Activated naive CD8-positive, alpha-beta T cell treated with anti-CD3 and anti-CD28 coated beads, Interleukin-2, amount 50 U/mL, for 16 hours (primary cell): ENCODE results near the gene RER1.

Source experiments
- DNase-seq: peaks from one replicate; pipeline ENCODE4 v3.0.0-alpha.2; 2020; ENCODE audit warnings: low read depth, low spot score

Gene RER1

DNA sequence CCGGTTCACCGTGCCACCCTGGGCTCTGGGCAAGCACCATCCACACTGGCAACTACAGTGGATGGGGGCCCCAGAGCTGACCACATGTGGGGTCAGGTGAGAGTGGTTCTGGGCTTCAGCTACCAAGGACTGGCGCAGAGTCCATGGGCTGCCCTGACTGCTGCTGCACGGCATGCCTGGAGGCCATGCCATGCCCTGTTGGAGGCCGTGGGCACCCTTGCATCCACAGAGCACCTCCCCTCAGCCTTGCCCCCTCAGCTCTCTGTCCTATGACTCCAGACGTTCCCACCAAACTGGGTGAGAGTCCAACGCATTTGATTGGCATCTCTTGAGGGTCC lies 15.7 kb upstream of the RER1 start:
- no peak for DNase-seq

DNA sequence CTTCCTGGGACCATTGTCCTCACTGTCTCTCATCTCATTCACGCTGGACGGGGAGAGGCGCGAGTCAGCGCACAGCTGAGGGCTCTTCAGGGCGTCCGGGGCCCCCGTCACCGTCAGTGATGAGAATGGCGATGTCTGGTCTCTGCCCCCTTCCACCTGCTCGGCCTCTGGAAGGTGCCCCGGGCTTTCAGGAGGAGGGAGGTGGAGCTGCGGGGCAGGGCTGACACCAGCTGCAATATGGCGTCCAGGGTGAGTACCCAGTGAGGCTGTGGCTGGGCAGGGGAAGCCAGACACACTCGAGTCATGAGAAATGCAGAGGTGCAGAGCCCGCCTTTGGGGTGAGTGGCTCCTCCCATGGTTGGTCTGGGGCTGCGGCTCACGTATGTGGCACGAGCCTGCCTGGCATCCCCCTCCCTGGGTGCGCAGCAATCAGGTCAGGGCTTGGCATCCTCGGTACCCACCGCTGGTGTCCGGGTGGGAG lies 15.3 kb upstream of the RER1 start:
- no peak for DNase-seq

DNA sequence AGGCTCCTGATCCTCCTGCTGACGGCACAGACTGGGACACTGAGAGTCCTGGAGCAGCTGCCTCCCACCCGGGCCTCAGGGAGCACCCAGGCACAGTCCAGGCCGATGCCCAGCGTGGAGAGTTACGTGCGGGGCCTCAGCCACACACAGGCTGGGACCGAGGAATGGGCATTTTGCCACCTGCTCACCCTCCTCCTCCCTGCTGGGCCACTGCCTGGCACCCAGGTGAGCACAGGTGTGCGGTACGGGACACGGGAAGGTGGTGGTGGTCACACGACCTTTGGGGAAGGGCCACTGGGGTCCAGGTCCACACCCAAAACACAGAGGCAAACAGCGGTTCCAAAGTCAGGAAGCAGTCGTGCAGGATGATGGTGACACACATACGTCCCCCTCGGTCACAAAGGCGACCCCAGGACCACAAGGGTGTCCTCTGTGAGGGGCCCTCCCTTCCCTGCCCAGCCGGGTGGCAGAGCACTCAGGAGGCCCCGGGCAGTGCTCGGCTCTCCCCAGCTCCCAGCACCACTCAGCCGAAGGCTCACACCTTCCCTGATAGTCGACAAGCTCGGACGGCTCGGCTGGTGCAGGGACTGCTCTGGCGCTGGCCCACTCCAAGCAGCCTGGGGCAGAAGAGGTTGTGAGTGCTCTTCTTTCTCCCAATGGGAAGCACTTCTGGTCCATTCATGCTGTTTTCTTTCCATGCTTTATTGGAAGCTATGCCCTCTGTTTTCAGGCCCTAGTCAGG lies 14.5 kb upstream of the RER1 start:
- DNase-seq: no peak

DNA sequence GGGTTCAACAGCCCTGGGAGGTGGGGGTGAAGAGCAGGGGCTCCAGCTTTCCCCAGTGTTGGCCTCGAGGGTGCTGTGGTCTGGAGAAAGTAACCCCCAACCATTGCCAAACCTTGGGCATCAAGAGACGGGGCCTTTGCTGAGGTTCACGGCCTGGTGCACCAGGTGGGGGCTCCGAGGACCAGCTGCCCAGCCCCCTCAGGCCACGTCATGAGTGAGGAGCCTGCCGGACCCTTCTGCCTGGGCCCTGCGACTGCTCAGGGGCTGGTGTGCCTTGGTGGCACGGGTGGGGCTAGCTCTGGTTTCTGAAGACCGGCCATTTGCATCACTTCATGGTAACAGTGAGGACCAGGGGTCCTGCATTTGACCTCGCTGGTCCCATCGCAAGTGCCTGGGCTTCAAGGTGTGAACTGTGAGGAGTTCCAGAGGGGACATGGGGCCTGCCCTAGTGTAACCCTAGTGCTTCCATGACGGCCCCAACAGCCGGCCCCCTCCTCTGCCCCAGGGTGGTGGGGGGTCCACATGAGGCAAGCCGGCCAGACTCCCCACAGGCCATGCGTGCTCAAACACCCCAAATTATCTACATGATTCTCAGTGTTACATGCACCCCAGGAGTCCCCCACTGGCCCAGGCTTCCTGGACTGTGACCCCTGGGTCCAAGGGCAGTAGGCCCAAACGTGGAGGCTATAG lies 13.7 kb upstream of the RER1 start:
- DNase-seq: no peak

DNA sequence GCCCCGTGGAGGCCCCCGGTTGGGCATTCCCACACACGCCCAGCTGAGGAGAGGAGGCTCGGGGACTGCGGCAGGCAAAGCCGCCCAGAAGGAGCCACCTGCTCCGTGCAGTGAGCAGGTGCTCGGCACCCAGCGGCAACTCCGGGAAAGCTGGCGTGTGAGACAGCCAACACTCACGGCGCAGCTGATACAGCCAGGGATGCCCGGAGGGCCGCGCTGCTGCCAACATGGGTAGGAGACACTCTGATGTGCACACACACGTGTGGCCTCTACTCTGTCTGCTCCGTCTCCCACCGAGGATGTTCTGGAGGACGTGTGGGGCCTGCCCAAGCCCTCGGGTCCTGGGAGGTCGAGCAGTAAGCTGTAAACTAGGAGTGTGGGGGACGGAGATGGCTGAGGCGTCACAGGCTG lies 13.2 kb upstream of the RER1 start:
- DNase-seq: no peak

DNA sequence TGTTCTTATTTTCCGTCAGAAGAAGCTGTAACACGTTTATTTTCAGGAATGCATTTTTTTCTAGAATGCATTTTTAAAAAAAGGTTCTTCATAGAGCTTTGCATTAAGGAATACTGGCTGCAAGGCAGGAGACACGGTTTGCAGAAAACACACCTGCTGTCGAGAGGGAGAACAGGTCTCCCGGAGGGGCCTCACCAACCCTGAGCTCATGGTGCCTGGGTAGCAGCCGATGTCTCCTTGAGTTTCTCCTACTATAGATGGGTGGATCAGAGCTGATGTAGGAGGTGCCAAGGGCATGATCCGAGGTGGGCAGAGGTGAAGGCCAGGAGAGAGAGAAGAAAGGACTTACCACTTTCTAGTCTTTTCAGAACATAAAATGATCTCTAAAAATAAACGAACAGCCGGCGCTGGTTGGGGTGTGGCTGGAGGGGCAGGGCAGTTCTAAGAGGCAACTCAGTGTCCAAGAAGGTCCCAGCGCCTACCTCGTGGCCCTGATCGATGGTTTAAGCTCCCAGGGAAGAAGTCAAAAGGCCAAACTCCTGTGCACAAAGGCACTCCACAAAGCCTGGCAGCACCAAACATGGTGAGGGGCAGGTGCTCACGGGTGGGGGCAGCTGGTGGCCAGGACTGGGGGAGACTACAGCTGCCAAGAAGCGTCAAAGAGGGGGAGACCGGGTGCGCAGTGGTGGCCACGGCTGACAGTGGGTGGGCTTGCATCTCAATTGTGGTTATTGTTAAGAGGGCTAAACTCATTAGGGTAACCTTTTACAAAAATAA lies 12.5 kb upstream of the RER1 start:
- no peak for DNase-seq

DNA sequence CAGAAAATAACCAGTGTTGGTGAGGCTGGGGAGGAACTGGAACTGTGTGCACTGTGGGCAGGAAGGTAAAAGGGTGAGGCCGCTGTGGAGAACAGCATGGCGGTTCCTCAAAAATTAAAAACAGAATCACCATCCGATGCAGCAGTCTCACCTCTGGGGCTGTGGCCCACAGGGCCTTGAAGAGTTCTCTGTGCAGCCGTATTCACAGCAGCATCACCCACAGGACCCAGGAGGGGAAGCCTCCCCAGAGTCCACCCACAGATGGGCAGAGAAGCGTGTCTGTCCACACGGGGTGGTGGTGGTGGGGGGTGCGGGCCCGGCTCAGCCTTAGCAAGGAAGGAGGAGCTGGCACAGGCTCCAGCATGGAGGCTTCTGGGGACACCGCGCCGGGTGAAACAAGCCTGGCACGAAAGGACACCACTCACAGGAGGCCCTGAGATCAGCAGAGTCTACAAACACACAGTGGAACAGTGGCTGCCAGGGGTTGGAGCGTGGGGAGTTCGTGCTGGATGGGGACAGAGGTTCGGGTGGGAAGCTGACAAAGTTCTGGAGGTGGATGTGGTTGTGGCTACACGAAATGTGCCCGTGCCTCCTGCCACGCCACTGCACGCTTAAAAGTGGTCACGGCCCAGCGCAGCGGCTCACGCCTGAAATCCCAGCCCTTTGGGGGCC lies 11.8 kb upstream of the RER1 start:
- no peak for DNase-seq

DNA sequence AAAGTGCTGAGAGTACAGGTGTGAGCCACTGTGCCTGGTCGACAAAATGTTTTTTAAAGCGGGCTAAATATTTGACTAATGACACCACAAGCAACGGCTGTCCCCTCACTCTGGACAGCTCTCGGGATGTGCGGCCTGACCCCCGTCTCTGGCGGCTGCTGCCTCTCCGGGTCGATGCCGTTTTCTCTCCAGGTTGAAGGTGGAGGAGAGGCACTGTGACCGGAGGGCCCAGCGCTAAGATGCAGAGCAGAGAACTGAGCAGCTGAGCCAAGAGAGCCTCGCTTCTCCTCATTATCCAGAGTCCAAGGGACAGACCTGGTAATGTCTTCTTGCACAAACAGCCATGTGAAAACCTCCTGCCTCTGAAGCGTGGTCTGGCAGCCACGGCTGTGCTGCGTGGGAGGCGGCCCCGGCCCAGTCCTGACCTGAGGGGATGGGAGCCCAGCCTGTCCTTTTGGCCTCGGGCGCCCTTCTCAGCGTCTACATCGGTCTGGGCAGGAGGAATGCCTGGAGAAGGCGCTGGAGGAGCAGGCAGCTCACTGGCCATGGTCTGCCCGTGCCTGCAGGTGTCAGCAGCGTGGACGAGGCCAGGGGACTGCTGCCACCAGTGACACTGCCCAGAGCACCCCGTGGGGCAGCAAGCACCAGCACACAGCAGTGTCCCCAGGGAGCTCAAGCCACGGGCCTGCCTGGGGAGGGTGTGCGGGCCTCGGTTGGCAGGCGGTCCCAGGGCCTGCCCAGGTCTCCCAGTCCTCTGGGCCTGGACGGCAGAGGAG lies 10.6 kb upstream of the RER1 start:
- no peak for DNase-seq

DNA sequence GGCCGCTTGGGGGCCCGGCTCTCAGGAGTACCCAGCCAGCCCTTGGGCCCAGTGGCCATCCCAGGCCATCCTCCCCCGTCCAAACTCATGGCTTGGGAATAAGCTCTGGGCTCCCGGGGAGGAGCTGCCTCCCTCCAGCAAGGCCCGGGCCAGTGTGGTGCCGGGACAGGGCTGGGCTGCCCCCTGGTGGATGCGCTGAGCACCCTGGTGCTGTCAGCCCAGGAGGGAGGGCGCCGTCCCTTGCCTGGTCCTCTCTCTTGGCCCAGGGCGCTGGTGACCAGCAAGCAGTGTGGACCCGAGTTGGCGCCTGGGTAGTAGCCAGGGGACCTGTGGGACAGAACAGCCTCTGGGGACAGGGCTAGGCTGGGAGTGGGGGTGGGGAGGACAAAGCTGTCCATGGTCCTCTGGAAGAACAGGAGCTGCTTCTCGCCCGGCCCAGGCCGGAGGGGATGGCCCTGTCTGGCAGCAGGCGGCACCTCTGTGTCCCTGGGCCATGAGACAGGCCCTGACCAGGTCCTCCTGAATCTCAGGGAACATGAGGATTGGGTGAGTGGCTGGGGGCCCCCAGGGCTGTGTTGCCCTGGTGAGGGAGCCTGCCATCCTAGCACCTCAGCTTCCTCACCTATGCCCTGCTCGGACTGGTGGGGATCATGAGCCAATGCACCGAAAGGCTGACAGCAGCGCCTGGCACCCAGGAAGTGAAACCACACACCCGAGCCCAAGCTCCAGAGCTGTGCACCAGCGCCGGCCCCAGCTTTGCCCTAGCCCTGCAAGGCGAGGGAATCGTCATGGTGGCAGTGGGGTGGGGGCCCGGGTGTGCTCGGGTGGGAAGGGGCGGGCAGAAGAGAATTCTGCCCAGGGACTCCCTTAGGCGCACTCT lies 9.7 kb upstream of the RER1 start:
- DNase-seq: peak; percentile 43

DNA sequence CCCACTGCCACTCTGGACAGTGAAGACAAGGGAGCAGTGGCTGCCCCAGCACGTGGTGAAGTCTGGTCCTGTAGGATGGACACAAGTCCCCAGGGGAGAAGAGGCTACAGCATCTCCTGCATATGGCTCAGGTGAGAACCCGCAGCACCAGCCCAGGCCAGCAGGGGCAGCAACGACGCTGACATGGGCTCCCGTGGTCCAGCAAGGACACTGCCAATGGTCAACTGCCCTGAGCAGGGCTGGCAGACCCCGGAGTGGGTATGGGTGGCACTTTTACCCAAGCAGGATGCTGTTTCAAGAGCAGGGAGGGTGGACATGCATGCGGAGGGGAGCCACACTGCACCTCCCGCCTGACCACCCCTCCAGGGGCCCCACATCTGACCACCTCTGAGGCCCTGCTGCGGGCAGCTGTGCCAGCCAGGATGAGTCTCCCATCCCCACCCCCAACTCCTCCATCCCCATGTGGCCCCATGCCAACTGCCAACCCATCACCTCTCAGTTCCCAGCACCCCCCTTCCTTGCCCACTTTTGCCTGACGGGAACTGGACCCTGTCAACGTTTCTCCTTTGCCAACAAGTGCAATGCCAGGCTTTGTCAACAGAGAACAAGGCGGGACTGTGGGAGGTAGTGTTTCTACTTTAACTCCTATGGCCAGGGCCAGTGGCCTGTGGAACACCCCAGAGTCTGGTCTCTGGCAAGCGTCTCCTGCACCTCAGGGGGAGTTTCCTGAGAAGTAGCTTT lies 8.8 kb upstream of the RER1 start:
- DNase-seq: no peak

DNA sequence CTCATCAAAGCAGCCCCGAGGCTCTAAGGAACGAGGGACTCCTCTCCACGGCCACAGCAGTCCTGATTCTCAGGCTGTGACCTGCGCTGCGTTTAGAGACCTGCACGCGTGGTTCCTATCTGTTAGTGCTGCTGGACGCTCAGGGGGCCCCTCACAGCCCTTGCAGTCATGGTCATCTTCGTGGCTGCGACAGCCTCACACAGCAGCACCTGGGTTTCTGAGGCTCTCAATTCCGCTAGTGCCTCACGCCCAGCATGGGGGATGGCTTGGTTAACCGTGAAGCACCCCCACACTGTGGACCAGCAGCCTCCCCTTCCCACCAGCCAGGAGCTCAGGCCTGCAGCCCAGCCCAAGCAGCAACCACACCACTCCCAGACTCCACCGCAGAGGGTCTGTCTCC lies 8.1 kb upstream of the RER1 start:
- DNase-seq: no peak

DNA sequence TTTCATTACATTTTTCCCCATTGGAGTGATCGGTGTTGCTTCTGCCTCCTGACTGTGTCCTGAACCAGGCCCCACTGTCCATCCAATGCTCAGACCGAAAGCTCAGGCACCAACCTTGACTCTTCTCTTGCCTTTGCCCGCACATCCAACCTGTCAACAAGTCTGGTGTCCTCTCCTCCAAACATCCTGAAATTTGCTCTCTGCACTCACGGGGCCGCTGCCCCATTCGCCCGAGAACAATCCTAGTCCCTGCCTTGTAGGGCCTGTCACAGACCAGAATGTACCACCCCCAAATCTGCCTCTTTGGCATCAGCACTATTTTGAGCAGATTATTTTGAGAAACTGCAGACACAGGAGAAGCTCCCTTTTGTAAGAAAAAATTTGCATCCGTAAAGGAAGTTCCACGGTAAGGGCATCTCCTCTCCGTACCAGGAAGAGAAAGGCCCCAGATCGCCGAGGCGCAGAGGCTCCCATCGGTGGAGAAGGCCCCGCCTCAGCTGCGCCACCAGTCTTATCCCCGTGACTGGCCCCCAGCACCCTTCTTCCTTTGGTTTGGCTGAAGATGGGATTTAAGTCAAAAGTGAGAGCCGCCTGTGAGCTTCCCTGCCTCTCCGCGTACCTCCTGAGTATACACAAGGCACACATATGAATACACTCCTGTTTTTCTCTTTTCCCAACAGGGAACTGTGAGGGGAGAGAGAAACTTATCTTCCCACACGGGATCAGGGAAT lies 7.3 kb upstream of the RER1 start:
- no peak for DNase-seq

DNA sequence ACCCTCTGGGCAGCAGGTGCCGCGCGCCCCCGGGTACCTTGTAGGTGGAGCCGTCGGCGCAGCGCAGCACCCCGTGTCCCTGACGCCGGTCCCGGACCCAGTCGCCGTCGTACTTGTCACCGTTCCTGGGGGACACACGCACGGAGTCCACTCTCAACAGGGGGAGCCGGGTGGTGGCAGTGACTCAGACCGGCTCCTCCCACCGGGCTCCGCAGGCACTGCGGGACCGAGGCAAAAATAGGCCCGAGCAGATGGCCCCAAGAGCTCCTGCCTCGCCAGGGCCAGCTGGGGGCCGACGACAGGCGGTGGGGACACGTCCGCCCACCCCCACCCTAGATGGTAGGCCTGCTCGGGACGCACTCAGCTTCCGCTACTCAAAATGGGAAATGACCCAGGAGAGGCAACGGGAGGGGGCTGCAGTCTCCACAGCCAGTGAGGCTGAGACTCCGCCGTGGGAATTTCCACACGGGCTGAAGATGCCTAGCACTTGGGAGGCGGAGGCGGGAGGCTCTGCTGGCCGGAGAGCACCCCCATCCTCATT lies 6.6 kb upstream of the RER1 start:
- no peak for DNase-seq

DNA sequence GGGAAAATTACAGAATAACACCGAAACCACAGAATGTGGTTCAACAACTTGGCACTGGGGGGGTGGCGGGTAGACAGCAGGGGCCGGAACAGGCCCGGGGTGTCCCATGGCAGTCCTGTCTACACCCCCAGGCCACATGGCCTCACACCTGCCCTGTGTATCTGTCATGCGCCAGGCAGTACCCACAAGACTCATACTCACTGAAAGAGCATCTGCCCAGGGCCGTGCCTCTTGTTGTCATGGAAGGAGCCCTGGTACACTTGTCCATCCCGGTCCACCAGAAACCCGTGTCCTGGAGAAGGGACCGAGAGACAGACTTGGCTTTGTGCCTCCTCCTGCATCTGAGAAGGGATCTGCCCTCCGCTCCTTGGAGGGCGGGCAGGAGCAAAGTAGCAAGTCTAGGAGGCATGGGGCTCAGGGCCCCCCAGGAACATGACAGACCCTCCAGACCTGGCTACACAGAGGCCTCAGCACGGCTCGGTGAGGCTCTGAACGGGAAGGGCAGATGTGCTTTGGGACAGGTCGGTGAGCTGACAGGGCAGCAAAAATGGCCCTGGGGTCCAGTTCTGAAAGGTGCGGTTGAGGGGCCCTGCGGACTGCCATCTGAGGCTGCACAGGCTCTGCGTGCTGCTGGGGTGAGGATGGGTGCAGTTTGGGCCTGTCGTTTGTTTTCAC lies 5.9 kb upstream of the RER1 start:
- no peak for DNase-seq

DNA sequence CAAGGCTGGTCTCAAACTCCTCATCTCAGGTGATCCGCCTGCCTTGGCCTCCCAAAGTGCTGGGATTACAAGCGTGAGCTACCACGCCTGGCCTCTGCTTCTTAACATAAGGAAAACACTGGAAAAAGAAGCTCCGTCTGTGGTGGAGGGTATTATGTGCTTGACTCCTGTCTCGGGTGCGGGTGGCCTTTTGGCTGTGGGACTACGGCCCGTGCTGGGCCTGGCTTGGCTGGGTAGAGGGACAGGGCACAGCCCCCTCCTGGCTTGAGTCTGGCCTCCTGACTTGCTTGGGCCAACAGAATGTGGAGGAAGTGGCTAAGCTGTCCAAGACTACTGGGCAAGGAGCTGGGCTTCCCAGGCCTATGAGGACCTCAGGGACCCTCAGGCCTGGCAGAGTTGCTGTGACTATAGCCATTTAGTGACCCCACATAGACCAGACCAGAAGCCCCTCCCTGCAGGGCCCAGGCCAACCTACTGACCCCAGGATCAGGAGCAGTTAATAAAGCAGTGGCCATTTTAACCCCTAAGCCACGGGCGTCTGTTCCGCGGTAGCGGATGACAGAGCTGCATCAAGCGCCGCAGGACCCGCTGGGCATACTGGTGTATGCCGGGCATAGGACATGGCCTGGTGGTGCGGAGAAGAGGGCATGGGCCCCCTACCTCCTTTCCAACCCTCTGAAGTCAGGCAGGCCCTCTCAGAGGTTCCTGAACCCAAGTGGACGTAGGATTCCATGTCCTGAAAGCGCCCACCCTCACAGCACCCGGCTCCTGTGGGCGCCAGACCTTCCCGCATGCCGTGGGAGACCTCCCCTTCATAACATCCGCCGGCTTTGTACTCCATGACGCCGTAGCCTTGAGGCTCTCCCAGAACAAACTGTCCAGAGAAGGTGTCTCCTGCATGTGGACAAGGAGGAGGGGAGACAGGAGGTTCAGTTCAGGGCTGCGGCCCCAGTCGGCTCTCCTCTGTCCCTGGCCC lies 4.7 kb upstream of the RER1 start:
- no peak for DNase-seq

DNA sequence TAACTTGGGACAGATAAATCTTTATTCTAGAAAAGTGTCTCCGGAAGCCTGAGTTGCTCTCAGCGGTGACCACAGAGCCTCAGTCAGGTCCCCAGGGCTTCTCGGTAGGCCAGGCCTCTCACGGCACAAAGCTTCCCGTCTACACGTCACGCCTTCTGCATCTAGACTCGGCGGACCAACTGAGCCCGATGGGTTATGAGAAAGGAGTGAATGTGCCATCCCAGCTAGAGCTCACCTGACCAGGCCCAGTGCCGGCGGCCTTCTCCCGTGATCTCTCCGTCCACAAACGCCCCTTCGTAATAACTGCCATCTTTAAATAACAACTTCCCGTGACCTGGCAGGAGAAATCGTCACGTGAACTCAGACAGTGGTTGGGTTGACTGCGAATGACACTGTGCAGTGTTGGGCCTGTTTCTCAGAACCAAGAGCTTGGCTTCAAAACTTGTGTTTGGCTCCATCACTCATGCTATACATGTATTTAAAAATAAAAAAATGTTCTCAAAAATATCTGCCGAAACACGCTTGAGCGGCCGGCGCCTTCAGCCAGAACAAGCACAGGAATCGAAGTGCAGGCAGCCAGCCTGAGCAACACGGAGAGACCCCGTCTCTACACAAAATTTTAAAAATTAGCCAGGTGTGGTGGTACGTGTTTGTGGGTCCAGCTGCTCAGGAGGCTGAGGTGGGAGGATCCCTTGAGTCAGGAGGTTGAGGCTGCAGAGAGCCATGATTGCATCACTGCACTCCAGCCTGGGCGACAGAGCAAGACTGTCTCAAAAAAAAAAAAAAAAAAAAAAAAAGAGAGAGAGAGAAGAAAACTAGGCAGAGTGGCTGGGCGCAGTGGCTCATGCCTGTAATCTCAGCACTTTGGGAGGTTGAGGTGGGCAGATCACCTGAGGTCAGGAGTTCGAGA lies 3.4 kb upstream of the RER1 start:
- DNase-seq: no peak
